ENCODE results near the gene HCN2. TPM values are rescaled to one million over a fixed set of nuclear protein-coding genes. Genes with fewer than 3 reads are reported as not detected.

Gene HCN2
- total RNA-seq, 4 donors from 2014 or later = 0.14 to 1.00 (median 0.64) TPM; not detected in 1

GRCh38 chr19:647566-648284, 58.0 kb downstream of the HCN2 start:
- TF ChIP-seq CTCF (IDR thresholded peaks at IDR 0.05) = no peak
- TF ChIP-seq POLR2A (IDR thresholded peaks at IDR 0.05) = no peak
- TF ChIP-seq POLR2AphosphoS5 (IDR thresholded peaks at IDR 0.05) = no peak
- no peak for TF ChIP-seq EP300 (IDR thresholded peaks at IDR 0.05; ENCODE audit: low read depth)
- no peak for DNase-seq
- in situ Hi-C loops (cut with MboI; ENCODE audit: low pct_ligation_motif_present in 1 of 4, low pct_unique_long_range_greater_than_20kb in 1 of 4, low sequenced_read_pairs in 3 of 4) = no loop called here
- Histone ChIP-seq H3K9me3 (no peaks in the 10 kb centered on the region), H3K36me3 (peaks cover 0 to 39% (median 23%) of the 10 kb centered on the region in 4 donors), H3K27me3 (no peaks in the 10 kb centered on the region), H3K27ac (no peak overlapping the region), H3K4me1 (no peaks in the 10 kb centered on the region), H3K4me3 (no peak overlapping the region)
- 87 to 100% methylated on average over 4 to 50 of the region's 52 CpGs for WGBS, 2 donors (ENCODE audit: low coverage in 1 of 2)
- intact Hi-C loops (cut with DNase I; ENCODE audit: low total_unique reads) = no loop called here

GRCh38 chr19:648305-648704, 58.6 kb downstream of the HCN2 start:
- 92% methylated on average over 27 of the region's 29 CpGs; no CpG with 5 or more reads in 1 of the 2 donors for WGBS, 2 donors (ENCODE audit: low coverage in 1 of 2)
- no peak overlapping the region for H3K4me3 ChIP-seq
- no peak for DNase-seq
- intact Hi-C loops (cut with DNase I; ENCODE audit: low total_unique reads) = no loop called here
- no peaks in the 10 kb centered on the region for H3K27me3 ChIP-seq
- H3K36me3 ChIP-seq = peaks cover 0 to 39% (median 23%) of the 10 kb centered on the region in 4 donors
- in situ Hi-C loops (cut with MboI; ENCODE audit: low pct_ligation_motif_present in 1 of 4, low pct_unique_long_range_greater_than_20kb in 1 of 4, low sequenced_read_pairs in 3 of 4) = no loop called here
- H3K27ac ChIP-seq = no peak overlapping the region
- H3K4me1 ChIP-seq = no peaks in the 10 kb centered on the region
- TF ChIP-seq POLR2A (IDR thresholded peaks at IDR 0.05) (no peak), EP300 (IDR thresholded peaks at IDR 0.05; ENCODE audit: low read depth) (no peak), POLR2AphosphoS5 (IDR thresholded peaks at IDR 0.05) (no peak), CTCF (IDR thresholded peaks at IDR 0.05) (no peak)
- H3K9me3 ChIP-seq = no peaks in the 10 kb centered on the region

- in situ Hi-C loops (cut with MboI; ENCODE audit: low pct_ligation_motif_present in 1 of 4, low pct_unique_long_range_greater_than_20kb in 1 of 4, low sequenced_read_pairs in 3 of 4) = no loop called here
- Histone ChIP-seq H3K36me3 (peaks cover 0 to 39% (median 23%) of the 10 kb centered on the region in 4 donors), H3K4me3 (no peak overlapping the region), H3K4me1 (no peaks in the 10 kb centered on the region), H3K27ac (no peak overlapping the region), H3K27me3 (no peaks in the 10 kb centered on the region), H3K9me3 (no peaks in the 10 kb centered on the region)
- intact Hi-C loops (cut with DNase I; ENCODE audit: low total_unique reads) = no loop called here
- DNase-seq = no peak
- no peak for TF ChIP-seq POLR2A (IDR thresholded peaks at IDR 0.05)
- no peak for TF ChIP-seq POLR2AphosphoS5 (IDR thresholded peaks at IDR 0.05)
- TF ChIP-seq CTCF (IDR thresholded peaks at IDR 0.05) = no peak
- no peak for TF ChIP-seq EP300 (IDR thresholded peaks at IDR 0.05; ENCODE audit: low read depth)
- WGBS, 2 donors (ENCODE audit: low coverage in 1 of 2) = 94 to 100% methylated on average over 11 to 38 of the region's 53 CpGs
These were observed 59.5 kb downstream of the HCN2 start for GRCh38 chr19:648904-649801.

- H3K27me3 ChIP-seq = no peaks in the 10 kb centered on the region
- WGBS, 2 donors (ENCODE audit: low coverage in 1 of 2) = 91% methylated on average over 11 of the region's 11 CpGs; no CpG with 5 or more reads in 1 of the 2 donors
- no peak overlapping the region for H3K27ac ChIP-seq
- intact Hi-C loops (cut with DNase I; ENCODE audit: low total_unique reads) = no loop called here
- DNase-seq = no peak
- no peaks in the 10 kb centered on the region for H3K9me3 ChIP-seq
- in situ Hi-C loops (cut with MboI; ENCODE audit: low pct_ligation_motif_present in 1 of 4, low pct_unique_long_range_greater_than_20kb in 1 of 4, low sequenced_read_pairs in 3 of 4) = no loop called here
- no peak overlapping the region for H3K4me3 ChIP-seq
- no peaks in the 10 kb centered on the region for H3K4me1 ChIP-seq
- H3K36me3 ChIP-seq = peaks cover 0 to 39% (median 23%) of the 10 kb centered on the region in 4 donors
- TF ChIP-seq EP300 (IDR thresholded peaks at IDR 0.05; ENCODE audit: low read depth) (no peak), POLR2A (IDR thresholded peaks at IDR 0.05) (no peak), CTCF (IDR thresholded peaks at IDR 0.05) (no peak), POLR2AphosphoS5 (IDR thresholded peaks at IDR 0.05) (no peak)
These were observed 60.4 kb downstream of the HCN2 start for GRCh38 chr19:650121-650520.

Data from transverse colon (tissue), 4 donors.